ENCODE data around the gene LEFTY1.

DNA sequence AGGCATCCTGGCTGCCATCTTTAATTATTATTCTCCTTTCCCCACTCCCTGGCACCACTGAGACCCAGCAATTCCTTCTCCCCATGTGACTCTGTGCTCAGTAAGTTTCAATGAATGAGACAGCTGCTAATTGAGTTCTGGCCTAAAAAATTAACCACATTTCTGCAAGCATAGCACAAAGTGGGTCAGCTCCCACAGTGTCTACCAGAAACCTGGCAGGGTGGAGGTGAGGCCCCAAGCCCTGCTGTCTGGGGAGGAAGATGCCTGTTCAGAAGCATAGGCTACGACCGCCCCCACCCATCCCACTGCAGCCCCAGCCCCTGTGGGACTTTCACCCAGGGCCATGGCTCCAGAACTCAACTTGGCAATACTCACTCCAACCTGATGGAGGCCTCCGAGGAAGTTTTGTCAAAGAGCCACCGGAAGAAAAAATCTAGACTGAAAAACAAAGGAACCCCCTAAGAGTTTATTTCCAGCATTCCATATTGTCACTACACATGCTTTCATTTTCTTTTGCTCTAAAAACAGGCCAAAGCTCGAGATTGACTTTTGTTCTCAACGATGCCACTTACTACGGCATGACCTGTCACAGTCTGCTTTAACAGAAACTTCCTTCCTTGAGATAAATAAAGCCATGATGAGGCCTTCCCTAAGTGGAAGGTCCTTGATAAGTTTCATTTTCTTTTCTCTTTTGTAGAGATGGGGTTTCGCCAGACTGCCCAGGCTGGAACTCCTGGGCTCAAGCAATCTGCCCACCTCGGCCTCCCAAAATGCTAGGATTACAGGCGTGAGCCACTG, 33.2 kb downstream of the LEFTY1 start:
- TF ChIP-seq POLR2A (IDR thresholded peaks at IDR 0.05) = no peak
- TF ChIP-seq, protein P1, sequence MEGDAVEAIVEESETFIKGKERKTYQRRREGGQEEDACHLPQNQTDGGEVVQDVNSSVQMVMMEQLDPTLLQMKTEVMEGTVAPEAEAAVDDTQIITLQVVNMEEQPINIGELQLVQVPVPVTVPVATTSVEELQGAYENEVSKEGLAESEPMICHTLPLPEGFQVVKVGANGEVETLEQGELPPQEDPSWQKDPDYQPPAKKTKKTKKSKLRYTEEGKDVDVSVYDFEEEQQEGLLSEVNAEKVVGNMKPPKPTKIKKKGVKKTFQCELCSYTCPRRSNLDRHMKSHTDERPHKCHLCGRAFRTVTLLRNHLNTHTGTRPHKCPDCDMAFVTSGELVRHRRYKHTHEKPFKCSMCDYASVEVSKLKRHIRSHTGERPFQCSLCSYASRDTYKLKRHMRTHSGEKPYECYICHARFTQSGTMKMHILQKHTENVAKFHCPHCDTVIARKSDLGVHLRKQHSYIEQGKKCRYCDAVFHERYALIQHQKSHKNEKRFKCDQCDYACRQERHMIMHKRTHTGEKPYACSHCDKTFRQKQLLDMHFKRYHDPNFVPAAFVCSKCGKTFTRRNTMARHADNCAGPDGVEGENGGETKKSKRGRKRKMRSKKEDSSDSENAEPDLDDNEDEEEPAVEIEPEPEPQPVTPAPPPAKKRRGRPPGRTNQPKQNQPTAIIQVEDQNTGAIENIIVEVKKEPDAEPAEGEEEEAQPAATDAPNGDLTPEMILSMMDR (IDR thresholded peaks at IDR 0.05) = no peak

Measured in thyroid gland (tissue), 4 donors.